Loucy (cell line): ENCODE measurements around the gene SLAIN1.

Source experiments
- EZH2phosphoT487 ChIP-seq: fragments of 200-600 bp; IDR thresholded peaks from 2 replicates; pipeline ENCODE4 v1.6.1; 2018; ENCODE audit warnings: antibody characterized with exemption, mild to moderate bottlenecking, moderate library complexity, borderline replicate concordance
- TF ChIP-seq, protein P1 (sequence below): fragments of 200-600 bp; sonication (generic); conservative IDR thresholded peaks from 2 replicates; pipeline ENCODE4 v1.5.1; 2014; ENCODE audit warnings: mild to moderate bottlenecking, antibody characterized with exemption, low read length

DNA sequence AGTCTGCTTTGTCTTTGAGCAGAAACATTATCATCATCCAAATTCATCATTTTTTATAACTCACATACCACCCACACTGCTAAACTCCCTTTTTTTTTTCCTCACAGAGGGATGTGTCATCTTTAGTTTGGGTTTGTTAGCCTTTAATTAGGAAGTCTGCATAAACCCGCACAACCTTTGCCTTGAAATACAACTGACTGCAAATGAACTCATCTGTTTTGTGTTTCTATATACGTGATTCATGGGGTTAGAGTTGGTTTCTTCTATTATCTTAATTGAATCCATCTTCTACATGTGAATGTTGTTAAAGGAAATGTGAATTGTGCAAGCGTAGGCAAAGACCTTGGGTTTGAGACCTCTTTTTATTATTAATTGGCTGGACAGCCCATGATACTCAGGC is 102.7 kb downstream of the SLAIN1 start:
- TF ChIP-seq, protein P1, sequence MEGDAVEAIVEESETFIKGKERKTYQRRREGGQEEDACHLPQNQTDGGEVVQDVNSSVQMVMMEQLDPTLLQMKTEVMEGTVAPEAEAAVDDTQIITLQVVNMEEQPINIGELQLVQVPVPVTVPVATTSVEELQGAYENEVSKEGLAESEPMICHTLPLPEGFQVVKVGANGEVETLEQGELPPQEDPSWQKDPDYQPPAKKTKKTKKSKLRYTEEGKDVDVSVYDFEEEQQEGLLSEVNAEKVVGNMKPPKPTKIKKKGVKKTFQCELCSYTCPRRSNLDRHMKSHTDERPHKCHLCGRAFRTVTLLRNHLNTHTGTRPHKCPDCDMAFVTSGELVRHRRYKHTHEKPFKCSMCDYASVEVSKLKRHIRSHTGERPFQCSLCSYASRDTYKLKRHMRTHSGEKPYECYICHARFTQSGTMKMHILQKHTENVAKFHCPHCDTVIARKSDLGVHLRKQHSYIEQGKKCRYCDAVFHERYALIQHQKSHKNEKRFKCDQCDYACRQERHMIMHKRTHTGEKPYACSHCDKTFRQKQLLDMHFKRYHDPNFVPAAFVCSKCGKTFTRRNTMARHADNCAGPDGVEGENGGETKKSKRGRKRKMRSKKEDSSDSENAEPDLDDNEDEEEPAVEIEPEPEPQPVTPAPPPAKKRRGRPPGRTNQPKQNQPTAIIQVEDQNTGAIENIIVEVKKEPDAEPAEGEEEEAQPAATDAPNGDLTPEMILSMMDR: no peak
- TF ChIP-seq EZH2phosphoT487: no peak
